Parathyroid adenoma (tissue), 2 donors: ENCODE results near the gene MSL3.
A peak's percentile ranks its signal among the peaks of the same experiment; 100 is the strongest.

Source experiments
- H2AFZ ChIP-seq: fragments of 300-600 bp; sonication (generic); one replicate; pipeline ENCODE4 v1.7.0; 2017; ENCODE audit warnings: antibody characterized with exemption, mild to moderate bottlenecking
- H3K27ac ChIP-seq: fragments of 300-600 bp; sonication (generic); one replicate; pipeline ENCODE4 v1.7.0; 2017
- H3K27me3 ChIP-seq: fragments of 300-600 bp; sonication (generic); one replicate; pipeline ENCODE4 v1.7.0; 2017; ENCODE audit warnings: low read length; ENCODE audit not compliant: control insufficient read depth, insufficient read depth
- H3K36me3 ChIP-seq: fragments of 300-600 bp; sonication (generic); one replicate; pipeline ENCODE4 v1.7.0; 2017; ENCODE audit warnings: low read length; ENCODE audit not compliant: control insufficient read depth, insufficient read depth
- H3K4me1 ChIP-seq: fragments of 300-600 bp; sonication (generic); one replicate; pipeline ENCODE4 v1.7.0; 2017; ENCODE audit warnings: control low read depth
- H3K4me2 ChIP-seq: fragments of 300-600 bp; sonication (generic); one replicate; pipeline ENCODE4 v1.7.0; 2017; ENCODE audit warnings: low read length
- H3K4me3 ChIP-seq: fragments of 300-600 bp; sonication (generic); one replicate; pipeline ENCODE4 v1.7.0; 2017; ENCODE audit warnings: low read depth, low read length
- H3K79me2 ChIP-seq: fragments of 300-600 bp; sonication (generic); one replicate; pipeline ENCODE4 v1.7.0; 2017; ENCODE audit warnings: control low read depth
- H3K9ac ChIP-seq: fragments of 300-600 bp; sonication (generic); one replicate; pipeline ENCODE4 v1.7.0; 2017; ENCODE audit warnings: mild to moderate bottlenecking
- H3K9me3 ChIP-seq: fragments of 300-600 bp; sonication (generic); one replicate; pipeline ENCODE4 v1.7.0; 2017; ENCODE audit warnings: low read length; ENCODE audit not compliant: control insufficient read depth
- CTCF ChIP-seq: fragments of 300-600 bp; sonication (generic); IDR thresholded peaks from one replicate; pipeline ENCODE4 v1.7.0; 2017; ENCODE audit warnings: antibody characterized with exemption, mild to moderate bottlenecking
- donor health status: primary hyperparathyroidism.

The MSL3 gene

GRCh38 chrX:11764602-11765067 is 6.6 kb downstream of the MSL3 start:
- no peaks in the 10 kb centered on the region for H3K36me3 ChIP-seq
- no peaks in the 10 kb centered on the region for H3K9me3 ChIP-seq
- no peak overlapping the region for H2AFZ ChIP-seq
- no peak overlapping the region for H3K4me3 ChIP-seq
- H3K27ac ChIP-seq = no peak overlapping the region
- H3K79me2 ChIP-seq = no peaks in the 10 kb centered on the region
- H3K4me1 ChIP-seq = no peaks in the 10 kb centered on the region
- no peak overlapping the region for H3K4me2 ChIP-seq
- no peak overlapping the region for H3K9ac ChIP-seq
- TF ChIP-seq CTCF = no peak
- H3K27me3 ChIP-seq = no peaks in the 10 kb centered on the region

- H3K27ac ChIP-seq = no peak overlapping the region
- H3K4me2 ChIP-seq = no peak overlapping the region
- H3K4me3 ChIP-seq = no peak overlapping the region
- H3K27me3 ChIP-seq = no peaks in the 10 kb centered on the region
- no peaks in the 10 kb centered on the region for H3K9me3 ChIP-seq
- no peaks in the 10 kb centered on the region for H3K79me2 ChIP-seq
- no peak for TF ChIP-seq CTCF
- no peaks in the 10 kb centered on the region for H3K4me1 ChIP-seq
- H3K36me3 ChIP-seq = no peaks in the 10 kb centered on the region
- H2AFZ ChIP-seq = no peak overlapping the region
- no peak overlapping the region for H3K9ac ChIP-seq
Observed at GRCh38 chrX:11765449-11765848, 7.4 kb downstream of the MSL3 start.

- H3K4me2 ChIP-seq = no peak overlapping the region
- H3K4me3 ChIP-seq = no peak overlapping the region
- no peaks in the 10 kb centered on the region for H3K4me1 ChIP-seq
- H3K79me2 ChIP-seq = no peaks in the 10 kb centered on the region
- no peaks in the 10 kb centered on the region for H3K9me3 ChIP-seq
- H2AFZ ChIP-seq = no peak overlapping the region
- no peak overlapping the region for H3K27ac ChIP-seq
- no peak for TF ChIP-seq CTCF
- no peak overlapping the region for H3K9ac ChIP-seq
- H3K27me3 ChIP-seq = no peaks in the 10 kb centered on the region
- no peaks in the 10 kb centered on the region for H3K36me3 ChIP-seq
Observed at GRCh38 chrX:11766487-11766886, 8.4 kb downstream of the MSL3 start.

GRCh38 chrX:11768039-11768438 is 10.0 kb downstream of the MSL3 start:
- Histone ChIP-seq H2AFZ (no peak overlapping the region), H3K79me2 (no peaks in the 10 kb centered on the region), H3K4me2 (no peak overlapping the region), H3K36me3 (no peaks in the 10 kb centered on the region), H3K4me3 (no peak overlapping the region), H3K27me3 (no peaks in the 10 kb centered on the region), H3K27ac (no peak overlapping the region), H3K9me3 (no peaks in the 10 kb centered on the region), H3K4me1 (no peaks in the 10 kb centered on the region), H3K9ac (no peak overlapping the region)
- TF ChIP-seq CTCF = no peak

- Histone ChIP-seq H3K36me3 (no peaks in the 10 kb centered on the region), H3K4me2 (no peak overlapping the region), H3K27me3 (no peaks in the 10 kb centered on the region), H3K9me3 (no peaks in the 10 kb centered on the region), H3K79me2 (no peaks in the 10 kb centered on the region), H3K4me1 (no peaks in the 10 kb centered on the region), H2AFZ (no peak overlapping the region), H3K9ac (no peak overlapping the region), H3K27ac (no peak overlapping the region), H3K4me3 (no peak overlapping the region)
- peak; percentile 77 for TF ChIP-seq CTCF
Observed at GRCh38 chrX:11770320-11770719, 12.3 kb downstream of the MSL3 start.
